HEK293 (cell line): ENCODE results near the gene TTLL7.

Experiments used
- CTCF ChIA-PET: fragments of 350-600 bp; formaldehyde crosslinking; extraction: SDS; loops from one replicate; lab custom pipeline; 2021; ENCODE audit warnings: antibody characterized with exemption; lab: Yijun Ruan, JAX
- POLR2A ChIA-PET: fragments of 300-600 bp; formaldehyde crosslinking; extraction: SDS; loops from one replicate; lab custom pipeline; 2020; ENCODE audit warnings: antibody characterized with exemption, inconsistent platforms; lab: Yijun Ruan, JAX
- H3K27ac ChIP-seq: fragments of 200-500 bp; sonication (Bioruptor generic); 2 replicates; pipeline ENCODE4 v1.5.1; 2014; ENCODE audit warnings: low read depth, low read length, control low read depth, inconsistent platforms; ENCODE audit errors: extremely low read depth
- H3K36me3 ChIP-seq, 2 experiments: fragments of 200-500 bp in 1 of 2; sonication (Bioruptor generic) in 1 of 2; 1 replicate in 1 of 2; 2 replicates in 1 of 2; pipeline ENCODE4 v1.5.1; 2014 to 2017; ENCODE audit warnings: inconsistent platforms in 2 of 2, low read length in 2 of 2; ENCODE audit not compliant: control insufficient read depth in 2 of 2, insufficient read depth in 1 of 2
- H3K4me1 ChIP-seq: fragments of 200-500 bp; sonication (Bioruptor generic); 2 replicates; pipeline ENCODE4 v1.5.1; 2014; ENCODE audit warnings: mild to moderate bottlenecking, low read length, inconsistent platforms; ENCODE audit not compliant: control insufficient read depth, insufficient read depth
- H3K4me3 ChIP-seq: 2 replicates; pipeline ENCODE4 v1.5.1; 2011; ENCODE audit warnings: low read depth, mild to moderate bottlenecking, control low read depth, low read length, moderate library complexity
- H3K9me3 ChIP-seq: fragments of 200-500 bp; sonication (Bioruptor generic); 2 replicates; pipeline ENCODE4 v1.5.1; 2014; ENCODE audit warnings: low read depth, low read length, inconsistent platforms; ENCODE audit not compliant: control insufficient read depth, insufficient read depth
- GFI1B ChIP-seq: fragments of 450-650 bp; formaldehyde crosslinking; IDR thresholded peaks from 2 replicates; pipeline ENCODE4 v1.5.1; 2016; ENCODE audit warnings: missing biosample characterization, missing genetic modification characterization
- SCRT2 ChIP-seq: fragments of 450-650 bp; formaldehyde crosslinking; IDR thresholded peaks from 2 replicates; pipeline ENCODE4 v1.5.1; 2016; ENCODE audit warnings: missing biosample characterization, missing genetic modification characterization
- TCF7L2 ChIP-seq: IDR thresholded peaks from 2 replicates; pipeline ENCODE4 v1.6.1; 2011; ENCODE audit warnings: low read depth, mild to moderate bottlenecking, inconsistent platforms, low read length, moderate library complexity, borderline replicate concordance
- ZBTB7A ChIP-seq: fragments of 450-650 bp; formaldehyde crosslinking; IDR thresholded peaks from 2 replicates; pipeline ENCODE4 v1.5.1; 2016; ENCODE audit warnings: low read depth, missing biosample characterization, missing genetic modification characterization
- ZNF133 ChIP-seq: fragments of 450-650 bp; formaldehyde crosslinking; IDR thresholded peaks from 2 replicates; pipeline ENCODE4 v1.5.1; 2016; ENCODE audit warnings: missing biosample characterization, missing genetic modification characterization
- ZNF169 ChIP-seq: fragments of 450-650 bp; formaldehyde crosslinking; IDR thresholded peaks from 2 replicates; pipeline ENCODE4 v1.5.1; 2016; ENCODE audit warnings: missing biosample characterization, missing genetic modification characterization
- ZNF302 ChIP-seq: fragments of 450-650 bp; formaldehyde crosslinking; IDR thresholded peaks from 2 replicates; pipeline ENCODE4 v1.5.1; 2016; ENCODE audit warnings: missing biosample characterization, missing genetic modification characterization, low read depth
- ZNF311 ChIP-seq: fragments of 450-650 bp; formaldehyde crosslinking; IDR thresholded peaks from 2 replicates; pipeline ENCODE4 v1.5.1; 2017; ENCODE audit warnings: missing biosample characterization, missing genetic modification characterization, borderline replicate concordance
- ZNF366 ChIP-seq: fragments of 450-650 bp; formaldehyde crosslinking; conservative IDR thresholded peaks from 2 replicates; pipeline ENCODE4 v1.5.1; 2016; ENCODE audit warnings: missing biosample characterization, missing genetic modification characterization
- ZNF426 ChIP-seq: fragments of 450-650 bp; formaldehyde crosslinking; IDR thresholded peaks from 2 replicates; pipeline ENCODE4 v1.5.1; 2017; ENCODE audit warnings: missing biosample characterization, missing genetic modification characterization, mild to moderate bottlenecking, inconsistent platforms, moderate library complexity
- ZNF585B ChIP-seq: fragments of 450-650 bp; formaldehyde crosslinking; IDR thresholded peaks from 2 replicates; pipeline ENCODE4 v1.5.1; 2016; ENCODE audit warnings: missing biosample characterization, missing genetic modification characterization
- ZNF600 ChIP-seq: fragments of 450-650 bp; formaldehyde crosslinking; IDR thresholded peaks from 2 replicates; pipeline ENCODE4 v1.5.1; 2016; ENCODE audit warnings: missing biosample characterization, missing genetic modification characterization
- ZNF629 ChIP-seq: fragments of 450-650 bp; formaldehyde crosslinking; IDR thresholded peaks from 2 replicates; pipeline ENCODE4 v1.5.1; 2017; ENCODE audit warnings: missing biosample characterization, missing genetic modification characterization
- ZNF639 ChIP-seq: fragments of 450-650 bp; formaldehyde crosslinking; IDR thresholded peaks from 2 replicates; pipeline ENCODE4 v1.5.1; 2016; ENCODE audit warnings: missing biosample characterization, missing genetic modification characterization
- ZNF654 ChIP-seq: fragments of 450-650 bp; formaldehyde crosslinking; IDR thresholded peaks from 2 replicates; pipeline ENCODE4 v1.5.1; 2016; ENCODE audit warnings: low read depth, missing biosample characterization, missing genetic modification characterization
- ZNF692 ChIP-seq: fragments of 450-650 bp; formaldehyde crosslinking; IDR thresholded peaks from 2 replicates; pipeline ENCODE4 v1.5.1; 2016; ENCODE audit warnings: missing biosample characterization, missing genetic modification characterization
- ZNF701 ChIP-seq: fragments of 450-650 bp; formaldehyde crosslinking; IDR thresholded peaks from 2 replicates; pipeline ENCODE4 v1.5.1; 2016; ENCODE audit warnings: missing biosample characterization, missing genetic modification characterization
- ZNF791 ChIP-seq: fragments of 450-650 bp; formaldehyde crosslinking; IDR thresholded peaks from 2 replicates; pipeline ENCODE4 v1.5.1; 2016; ENCODE audit warnings: missing biosample characterization, missing genetic modification characterization
- ZSCAN30 ChIP-seq: fragments of 450-650 bp; IDR thresholded peaks from 2 replicates; pipeline ENCODE4 v1.5.1; 2018; ENCODE audit warnings: missing biosample characterization, mild to moderate bottlenecking, missing genetic modification characterization, moderate library complexity
- TF ChIP-seq, protein P1 (sequence below): fragments of 450-650 bp; formaldehyde crosslinking; IDR thresholded peaks from 2 replicates; pipeline ENCODE4 v1.5.1; 2016; ENCODE audit warnings: missing biosample characterization, missing genetic modification characterization
- TF ChIP-seq, protein P2 (sequence below): fragments of 450-650 bp; formaldehyde crosslinking; IDR thresholded peaks from 2 replicates; pipeline ENCODE4 v1.5.1; 2017; ENCODE audit warnings: missing biosample characterization, missing genetic modification characterization

Gene TTLL7

DNA sequence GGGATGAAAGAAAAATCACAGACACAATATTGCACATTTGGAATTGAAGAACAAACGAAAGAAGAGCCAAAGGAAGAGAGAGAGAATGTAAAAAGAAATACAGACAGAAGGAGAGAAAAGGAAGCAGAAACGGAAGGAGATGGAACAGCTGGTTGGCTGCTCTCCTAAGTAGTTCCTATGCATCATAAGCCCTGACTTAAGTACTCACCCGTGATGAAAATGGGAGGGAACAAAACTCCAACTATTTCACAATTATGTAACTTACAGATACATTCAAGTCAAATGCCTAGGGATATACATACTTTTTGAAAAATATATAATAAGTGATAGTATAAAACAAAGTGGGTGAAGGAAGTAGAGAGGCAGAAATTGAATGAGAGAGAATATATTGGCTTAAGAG lies 88.5 kb downstream of the TTLL7 start:
- Histone ChIP-seq H3K4me3 (no peak overlapping the region), H3K27ac (no peak overlapping the region), H3K36me3 (peaks cover 3 to 13% of the 10 kb centered on the region in 2 experiments; a peak in 1 of 3 replicates), H3K4me1 (no peaks in the 10 kb centered on the region), H3K9me3 (no peaks in the 10 kb centered on the region)
- TF ChIP-seq, protein P1, sequence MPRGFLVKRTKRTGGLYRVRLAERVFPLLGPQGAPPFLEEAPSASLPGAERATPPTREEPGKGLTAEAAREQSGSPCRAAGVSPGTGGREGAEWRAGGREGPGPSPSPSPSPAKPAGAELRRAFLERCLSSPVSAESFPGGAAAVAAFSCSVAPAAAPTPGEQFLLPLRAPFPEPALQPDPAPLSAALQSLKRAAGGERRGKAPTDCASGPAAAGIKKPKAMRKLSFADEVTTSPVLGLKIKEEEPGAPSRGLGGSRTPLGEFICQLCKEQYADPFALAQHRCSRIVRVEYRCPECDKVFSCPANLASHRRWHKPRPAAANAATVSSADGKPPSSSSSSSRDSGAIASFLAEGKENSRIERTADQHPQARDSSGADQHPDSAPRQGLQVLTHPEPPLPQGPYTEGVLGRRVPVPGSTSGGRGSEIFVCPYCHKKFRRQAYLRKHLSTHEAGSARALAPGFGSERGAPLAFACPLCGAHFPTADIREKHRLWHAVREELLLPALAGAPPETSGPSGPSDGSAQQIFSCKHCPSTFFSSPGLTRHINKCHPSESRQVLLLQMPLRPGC (tag by site-specific recombination) = no peak
- no peak for TF ChIP-seq ZNF791 (tag by site-specific recombination)
- no peak for TF ChIP-seq TCF7L2
- TF ChIP-seq ZNF701 (tag by site-specific recombination) = no peak
- TF ChIP-seq ZNF629 = no peak
- TF ChIP-seq ZSCAN30 (tag by site-specific recombination) = no peak
- no peak for TF ChIP-seq ZNF169
- no peak for TF ChIP-seq ZNF133 (tag by site-specific recombination)
- no peak for TF ChIP-seq ZNF311 (tag by site-specific recombination)
- TF ChIP-seq ZNF585B (tag by site-specific recombination) = no peak
- TF ChIP-seq ZNF302 (tag by site-specific recombination) = no peak
- no peak for TF ChIP-seq ZNF426 (tag by site-specific recombination)
- POLR2A ChIA-PET = no interaction called here
- CTCF ChIA-PET = interaction anchor here (1.0 to 1.4 kb wide), 3 partner anchors 8 to 30 kb away, joined by 3 to 4 read pairs (median 3); no protein-coding TSS in a partner anchor

GRCh38 chr1:83909687-83910086 lies 89.2 kb downstream of the TTLL7 start:
- Histone ChIP-seq H3K36me3 (peaks cover 3 to 9% of the 10 kb centered on the region in 2 experiments; a peak in 1 of 3 replicates), H3K4me3 (no peak overlapping the region), H3K27ac (no peak overlapping the region), H3K4me1 (no peaks in the 10 kb centered on the region), H3K9me3 (no peaks in the 10 kb centered on the region)
- ChIA-PET POLR2A (interaction anchor here (0.5 kb wide), 1 partner anchor 575 kb away, joined by 6 read pairs; no protein-coding TSS in a partner anchor), CTCF (interaction anchor here (0.6 to 1.6 kb wide), 6 partner anchors 9 to 844 kb away, joined by 3 to 5 read pairs (median 4); no protein-coding TSS in a partner anchor)
- TF ChIP-seq SCRT2 (tag by site-specific recombination) = peak; percentile 34; the same call in 1 of the 2 replicates
- TF ChIP-seq ZBTB7A (tag by site-specific recombination) = no peak

GRCh38 chr1:83905315-83905907 lies 93.5 kb downstream of the TTLL7 start:
- no peak overlapping the region for H3K4me3 ChIP-seq
- no peak for TF ChIP-seq GFI1B (tag by site-specific recombination)
- peak; percentile 50 for TF ChIP-seq ZNF654 (tag by site-specific recombination)
- 0 out of 2 replicates have a peak, but pooled peaks cover 3% of the 10 kb centered on the region for H3K4me1 ChIP-seq
- H3K27ac ChIP-seq = no peak overlapping the region
- ChIA-PET POLR2A (no interaction called here), CTCF (interaction anchor here (0.6 to 2.2 kb wide), 10 partner anchors 9 to 848 kb away, joined by 3 to 9 read pairs (median 4); partner anchors contain the start of gene TTLL7)
- H3K36me3 ChIP-seq = peaks cover 0 to 6% of the 10 kb centered on the region in 2 experiments; a peak in 1 of 3 replicates
- H3K9me3 ChIP-seq = no peaks in the 10 kb centered on the region

- Histone ChIP-seq H3K4me1 (0 out of 2 replicates have a peak, but pooled peaks cover 3% of the 10 kb centered on the region), H3K27ac (no peak overlapping the region), H3K4me3 (no peak overlapping the region), H3K36me3 (no peaks in the 10 kb centered on the region), H3K9me3 (no peaks in the 10 kb centered on the region)
- ChIA-PET CTCF (no interaction called here), POLR2A (no interaction called here)
- TF ChIP-seq, protein P2, sequence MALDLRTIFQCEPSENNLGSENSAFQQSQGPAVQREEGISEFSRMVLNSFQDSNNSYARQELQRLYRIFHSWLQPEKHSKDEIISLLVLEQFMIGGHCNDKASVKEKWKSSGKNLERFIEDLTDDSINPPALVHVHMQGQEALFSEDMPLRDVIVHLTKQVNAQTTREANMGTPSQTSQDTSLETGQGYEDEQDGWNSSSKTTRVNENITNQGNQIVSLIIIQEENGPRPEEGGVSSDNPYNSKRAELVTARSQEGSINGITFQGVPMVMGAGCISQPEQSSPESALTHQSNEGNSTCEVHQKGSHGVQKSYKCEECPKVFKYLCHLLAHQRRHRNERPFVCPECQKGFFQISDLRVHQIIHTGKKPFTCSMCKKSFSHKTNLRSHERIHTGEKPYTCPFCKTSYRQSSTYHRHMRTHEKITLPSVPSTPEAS (tag by site-specific recombination) = no peak
- 0 out of 2 replicates have a peak, but pooled peaks have one; percentile 9 for TF ChIP-seq ZNF366
- 0 out of 2 replicates have a peak, but pooled peaks have one; percentile 60 for TF ChIP-seq ZNF692 (tag by site-specific recombination)
- TF ChIP-seq ZNF302 (tag by site-specific recombination) = no peak
- no peak for TF ChIP-seq ZNF426 (tag by site-specific recombination)
- TF ChIP-seq ZNF600 = 0 out of 2 replicates have a peak, but pooled peaks have one; percentile 46
- peak; percentile 53; the same call in 1 of the 2 replicates for TF ChIP-seq ZNF639
These were observed 97.3 kb downstream of the TTLL7 start for GRCh38 chr1:83901547-83902155.
